ENCODE results near the gene CASP8AP2.

DNA sequence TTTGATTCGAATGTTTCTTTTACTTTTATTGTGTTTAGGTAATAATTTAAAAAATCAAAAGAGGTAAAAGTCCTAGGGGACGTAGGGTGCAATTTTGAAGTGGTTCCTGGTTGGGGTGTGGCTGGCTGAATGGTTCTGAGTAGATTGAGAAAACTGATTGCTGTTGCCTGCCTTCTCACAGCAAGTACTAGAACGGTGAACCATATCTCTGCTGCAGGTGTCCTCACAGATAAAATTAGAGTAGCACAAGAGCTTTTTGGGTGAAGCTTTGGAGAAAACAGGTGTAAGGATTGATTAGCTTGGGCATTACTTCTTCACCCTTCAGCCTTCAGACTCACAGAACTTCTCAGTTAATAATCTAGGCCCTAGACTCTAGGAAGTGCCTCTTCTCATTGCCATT lies 44.8 kb downstream of the CASP8AP2 start:
- TF ChIP-seq, protein P1, sequence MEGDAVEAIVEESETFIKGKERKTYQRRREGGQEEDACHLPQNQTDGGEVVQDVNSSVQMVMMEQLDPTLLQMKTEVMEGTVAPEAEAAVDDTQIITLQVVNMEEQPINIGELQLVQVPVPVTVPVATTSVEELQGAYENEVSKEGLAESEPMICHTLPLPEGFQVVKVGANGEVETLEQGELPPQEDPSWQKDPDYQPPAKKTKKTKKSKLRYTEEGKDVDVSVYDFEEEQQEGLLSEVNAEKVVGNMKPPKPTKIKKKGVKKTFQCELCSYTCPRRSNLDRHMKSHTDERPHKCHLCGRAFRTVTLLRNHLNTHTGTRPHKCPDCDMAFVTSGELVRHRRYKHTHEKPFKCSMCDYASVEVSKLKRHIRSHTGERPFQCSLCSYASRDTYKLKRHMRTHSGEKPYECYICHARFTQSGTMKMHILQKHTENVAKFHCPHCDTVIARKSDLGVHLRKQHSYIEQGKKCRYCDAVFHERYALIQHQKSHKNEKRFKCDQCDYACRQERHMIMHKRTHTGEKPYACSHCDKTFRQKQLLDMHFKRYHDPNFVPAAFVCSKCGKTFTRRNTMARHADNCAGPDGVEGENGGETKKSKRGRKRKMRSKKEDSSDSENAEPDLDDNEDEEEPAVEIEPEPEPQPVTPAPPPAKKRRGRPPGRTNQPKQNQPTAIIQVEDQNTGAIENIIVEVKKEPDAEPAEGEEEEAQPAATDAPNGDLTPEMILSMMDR (conservative IDR thresholded peaks at IDR 0.05; ENCODE audit: low read length), result no peak
- TF ChIP-seq EZH2phosphoT487 (IDR thresholded peaks at IDR 0.05; ENCODE audit: borderline replicate concordance), result no peak

All from Loucy (cell line).